Measurements from ENCODE around the gene MS4A3.
"Not testable (repeated sequence)": the region's sequence is repeated elsewhere in the genome, so short reads cannot be mapped to it uniquely, and the experiment has no call there.

Gene MS4A3

GRCh38 chr11:60059052-60059451 lies 2.6 kb downstream of the MS4A3 start:
- no peak for DNase-seq (ENCODE audit: extremely low read depth, low read depth)
- TF ChIP-seq CTCF (IDR thresholded peaks at IDR 0.05; ENCODE audit: low read depth, low read length, missing control alignments) = no peak
- no peak overlapping the region for H3K4me3 ChIP-seq (replicated peaks; ENCODE audit: low read depth, low read length)

- no peak for TF ChIP-seq CTCF (IDR thresholded peaks at IDR 0.05; ENCODE audit: low read depth, low read length, missing control alignments)
- DNase-seq (ENCODE audit: extremely low read depth, low read depth) = no peak
- no peak overlapping the region for H3K4me3 ChIP-seq (replicated peaks; ENCODE audit: low read depth, low read length)
These were observed 3.2 kb downstream of the MS4A3 start for GRCh38 chr11:60059521-60060240.

GRCh38 chr11:60064111-60064510 lies 7.6 kb downstream of the MS4A3 start:
- DNase-seq (ENCODE audit: extremely low read depth, low read depth) = no peak
- no peak overlapping the region for H3K4me3 ChIP-seq (replicated peaks; ENCODE audit: low read depth, low read length)
- TF ChIP-seq CTCF (IDR thresholded peaks at IDR 0.05; ENCODE audit: low read depth, low read length, missing control alignments) = no peak

GRCh38 chr11:60065801-60066200 lies 9.3 kb downstream of the MS4A3 start:
- no peak for DNase-seq (ENCODE audit: extremely low read depth, low read depth)
- no peak overlapping the region for H3K4me3 ChIP-seq (replicated peaks; ENCODE audit: low read depth, low read length)
- no peak for TF ChIP-seq CTCF (IDR thresholded peaks at IDR 0.05; ENCODE audit: low read depth, low read length, missing control alignments)

DNA sequence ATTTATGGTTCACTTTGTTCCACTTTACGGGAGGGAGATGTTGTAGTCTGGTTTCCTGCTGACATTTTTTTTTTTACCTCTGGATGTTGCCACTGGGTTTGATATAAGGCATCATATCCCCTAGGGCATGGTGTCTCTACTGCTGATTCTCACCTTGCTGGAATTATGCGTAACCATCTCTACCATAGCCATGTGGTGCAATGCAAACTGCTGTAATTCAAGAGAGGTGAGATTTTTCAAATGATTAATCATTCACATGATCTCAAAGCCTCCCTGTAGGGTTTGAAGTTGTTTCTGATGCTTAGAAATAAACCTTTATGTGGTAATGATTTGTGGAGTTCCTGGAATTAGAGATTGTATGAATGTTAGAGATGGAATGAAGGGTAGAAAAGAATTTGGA lies 13.0 kb downstream of the MS4A3 start:
- H3K4me3 ChIP-seq (replicated peaks; ENCODE audit: low read depth, low read length) = no peak overlapping the region
- TF ChIP-seq CTCF (IDR thresholded peaks at IDR 0.05; ENCODE audit: low read depth, low read length, missing control alignments) = no peak
- DNase-seq (ENCODE audit: extremely low read depth, low read depth) = no peak

DNA sequence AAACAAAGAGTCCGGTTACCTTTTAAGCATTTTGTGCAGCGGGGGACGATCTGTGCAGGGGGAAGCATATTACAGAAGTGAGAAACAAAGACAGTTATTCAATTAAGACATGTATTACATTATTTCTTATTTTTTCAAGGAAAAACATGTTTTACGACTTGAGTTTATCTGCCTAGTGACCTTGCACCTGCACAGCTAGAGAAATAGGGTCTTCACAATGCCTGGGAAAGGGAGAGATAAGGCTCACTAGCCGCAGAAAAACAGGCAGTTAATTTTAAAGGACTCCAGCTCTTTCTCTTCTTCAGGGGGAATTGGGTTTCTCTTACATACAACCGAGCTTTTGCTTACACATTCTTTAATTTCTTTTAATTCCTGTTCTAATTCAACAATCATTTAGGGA lies 15.2 kb downstream of the MS4A3 start:
- not testable (repeated sequence) for H3K4me3 ChIP-seq (replicated peaks; ENCODE audit: low read depth, low read length); DNase-seq (ENCODE audit: extremely low read depth, low read depth)

GRCh38 chr11:60077216-60077817 lies 20.9 kb downstream of the MS4A3 start:
- no peak for TF ChIP-seq CTCF (IDR thresholded peaks at IDR 0.05; ENCODE audit: low read depth, low read length, missing control alignments)

More at GRCh38 chr11:60077216-60077817, 20.9 kb downstream of the MS4A3 start:
- no peak overlapping the region for H3K4me3 ChIP-seq (replicated peaks; ENCODE audit: low read depth, low read length)
- DNase-seq (ENCODE audit: extremely low read depth, low read depth) = no peak
